Thoracic aorta endothelial cell (primary cell): ENCODE measurements around the gene ZCRB1. TPM values are rescaled to one million over a fixed set of nuclear protein-coding genes. Genes with fewer than 3 reads are reported as not detected.

Experiments used
- small RNA-seq: library from RNA; depleted of rRNA; stranded (forward); fragments of <200 nt; gene quantifications from one replicate; pipeline ENCODE3, GENCODE V24; 2012
- total RNA-seq: library from RNA; depleted of rRNA; stranded (reverse); fragments of >200 nt; gene quantifications from 2 replicates; pipeline ENCODE4 v1.2.3, GENCODE V29; 2012

Gene ZCRB1
- 35.3 and 42.8 TPM in 2 replicates for total RNA-seq

GRCh38 chr12:42325653-42326474, at the start of gene ZCRB1, which contains the start of gene PPHLN1:
TSS of gene ZCRB1 (minus strand) at chr12:42326094. CDS start at chr12:42324102, 1,992 bp downstream.
TSS of gene PPHLN1 (plus strand) at chr12:42326167. CDS start at chr12:42335903, 9,736 bp downstream.

Small RNA genes within 50 kb of the gene (small RNA-seq; reads per million reads assigned to genes)
- gene MIR7851, result not detected
- gene RF00090, result not detected

Other genes starting within 250 kb of the ZCRB1 start
- 37.0 and 40.8 TPM in 2 replicates for gene GXYLT1, start 181.2 kb downstream of the ZCRB1 start, total RNA-seq
- 24.7 and 29.4 TPM in 2 replicates for gene YAF2, start 87.8 kb downstream of the ZCRB1 start, total RNA-seq
- gene PPHLN1, start 73 bp upstream of the ZCRB1 start, total RNA-seq, result 113 and 123 TPM in 2 replicates